Measurements from ENCODE around the gene CYP4F8.

DNA sequence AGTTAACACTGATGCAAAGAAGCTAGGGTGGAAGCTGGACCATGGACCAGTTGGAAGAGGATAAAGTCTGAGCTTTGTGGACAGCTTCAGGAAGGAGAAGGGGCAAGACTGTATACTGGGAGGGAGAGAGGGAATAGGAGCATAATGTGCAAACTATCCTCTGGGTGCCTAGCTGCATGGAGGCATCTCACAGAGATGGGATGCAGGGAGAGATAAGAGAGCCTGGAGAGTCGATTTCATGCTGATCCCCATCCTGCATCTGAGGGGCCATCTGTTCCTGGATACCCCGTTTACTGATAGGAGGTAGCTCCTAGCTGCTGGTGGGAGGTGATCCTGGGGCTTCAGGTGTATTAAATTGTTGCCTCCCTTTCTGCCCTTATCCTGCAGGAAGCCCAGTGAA is 34.5 kb downstream of the CYP4F8 start:
- TF ChIP-seq CTCF (IDR thresholded peaks at IDR 0.05; ENCODE audit: low read depth, low read length): no peak
- TF ChIP-seq, protein P1, sequence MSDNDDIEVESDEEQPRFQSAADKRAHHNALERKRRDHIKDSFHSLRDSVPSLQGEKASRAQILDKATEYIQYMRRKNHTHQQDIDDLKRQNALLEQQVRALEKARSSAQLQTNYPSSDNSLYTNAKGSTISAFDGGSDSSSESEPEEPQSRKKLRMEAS (IDR thresholded peaks at IDR 0.05; ENCODE audit: low read depth, low read length): no peak
- TF ChIP-seq POLR2A (IDR thresholded peaks at IDR 0.05; ENCODE audit: extremely low read depth, insufficient read length): no peak
- no peak for TF ChIP-seq MYC (IDR thresholded peaks at IDR 0.05; ENCODE audit: low read depth, low read length)
